Progenitor cell of endocrine pancreas (in vitro differentiated cells): Measurements from ENCODE around the gene PXT1. TPM values are rescaled to one million over a fixed set of nuclear protein-coding genes. Genes with fewer than 3 reads are reported as not detected.

Source experiments
- DNase-seq: peaks from one replicate; pipeline ENCODE4 v3.0.0; 2021; ENCODE audit warnings: low spot score; ENCODE audit not compliant: unreplicated experiment
- H3K27ac Mint-ChIP-seq: 2 replicates; pipeline ENCODE4 v1.8.0; 2021; ENCODE audit warnings: mild to moderate bottlenecking, moderate library complexity, mixed read lengths
- H3K27me3 Mint-ChIP-seq: 2 replicates; pipeline ENCODE4 v1.8.0; 2021; ENCODE audit warnings: mixed read lengths
- H3K36me3 Mint-ChIP-seq: 2 replicates; pipeline ENCODE4 v1.8.0; 2022; ENCODE audit warnings: mixed read lengths; ENCODE audit not compliant: insufficient read depth
- H3K4me1 Mint-ChIP-seq: 2 replicates; pipeline ENCODE4 v1.8.0; 2021; ENCODE audit warnings: low read depth, mixed read lengths
- H3K4me3 Mint-ChIP-seq: 2 replicates; pipeline ENCODE4 v1.8.0; 2021; ENCODE audit warnings: low read depth, mild to moderate bottlenecking, moderate library complexity, mixed read lengths
- H3K9me3 Mint-ChIP-seq: 2 replicates; pipeline ENCODE4 v1.8.0; 2021; ENCODE audit warnings: low read depth, mixed read lengths
- CTCF ChIP-seq: fragments of 200-600 bp; sonication (generic); IDR thresholded peaks from one replicate; pipeline ENCODE4 v1.5.0; 2021; ENCODE audit warnings: antibody characterized with exemption, mild to moderate bottlenecking; ENCODE audit not compliant: unreplicated experiment
- total RNA-seq: library from RNA; stranded (reverse); gene quantifications from 2 replicates; pipeline ENCODE4 v1.2.1, GENCODE V29; 2021

The PXT1 gene
- total RNA-seq, 1 donor from 2014 or later, result not detected

- Mint-ChIP-seq H3K36me3 (peaks cover 14% of the 10 kb centered on the region), H3K4me1 (no peaks in the 10 kb centered on the region), H3K27ac (peak overlapping the region; percentile 23), H3K4me3 (no peak overlapping the region), H3K27me3 (no peaks in the 10 kb centered on the region), H3K9me3 (no peaks in the 10 kb centered on the region)
- no peak for DNase-seq
- no peak for TF ChIP-seq CTCF
Measured at GRCh38 chr6:36469148-36469661, 26.6 kb upstream of the PXT1 start.

- DNase-seq, result no peak
- H3K9me3 Mint-ChIP-seq, result peaks cover 4% of the 10 kb centered on the region
- peaks cover 12% of the 10 kb centered on the region for H3K36me3 Mint-ChIP-seq
- no peak overlapping the region for H3K27ac Mint-ChIP-seq
- no peak overlapping the region for H3K4me3 Mint-ChIP-seq
- no peak for TF ChIP-seq CTCF
- no peaks in the 10 kb centered on the region for H3K27me3 Mint-ChIP-seq
- H3K4me1 Mint-ChIP-seq, result no peaks in the 10 kb centered on the region
Measured at GRCh38 chr6:36467625-36468024, 25.0 kb upstream of the PXT1 start.

GRCh38 chr6:36464233-36464632 is 21.6 kb upstream of the PXT1 start:
- no peaks in the 10 kb centered on the region for H3K27me3 Mint-ChIP-seq
- peak overlapping the region; percentile 25 for H3K27ac Mint-ChIP-seq
- peaks cover 4% of the 10 kb centered on the region for H3K9me3 Mint-ChIP-seq
- no peak overlapping the region for H3K4me3 Mint-ChIP-seq
- TF ChIP-seq CTCF, result no peak
- DNase-seq, result no peak
- no peaks in the 10 kb centered on the region for H3K4me1 Mint-ChIP-seq
- H3K36me3 Mint-ChIP-seq, result peaks cover 5% of the 10 kb centered on the region

- no peak for TF ChIP-seq CTCF
- Mint-ChIP-seq H3K27me3 (no peaks in the 10 kb centered on the region), H3K36me3 (peaks cover 3% of the 10 kb centered on the region), H3K9me3 (peaks cover 4% of the 10 kb centered on the region), H3K27ac (no peak overlapping the region), H3K4me1 (no peaks in the 10 kb centered on the region), H3K4me3 (no peak overlapping the region)
- no peak for DNase-seq
Measured at GRCh38 chr6:36463676-36464075, 21.0 kb upstream of the PXT1 start.

- no peak overlapping the region for H3K4me3 Mint-ChIP-seq
- H3K36me3 Mint-ChIP-seq, result peaks cover 6% of the 10 kb centered on the region
- no peak for DNase-seq
- H3K27me3 Mint-ChIP-seq, result no peaks in the 10 kb centered on the region
- no peak for TF ChIP-seq CTCF
- H3K27ac Mint-ChIP-seq, result no peak overlapping the region
- H3K9me3 Mint-ChIP-seq, result peaks cover 4% of the 10 kb centered on the region
- no peaks in the 10 kb centered on the region for H3K4me1 Mint-ChIP-seq
Measured at GRCh38 chr6:36461646-36462045, 19.0 kb upstream of the PXT1 start.
